Bone marrow (tissue), 2 donors: ENCODE measurements around the gene PTGDS.
"Not testable (repeated sequence)": the region's sequence is repeated elsewhere in the genome, so short reads cannot be mapped to it uniquely, and the experiment has no call there.

Experiments used
- DNase-seq, 2 donors: peaks; one replicate each; lab custom pipeline; 2025; lab: John Stamatoyannopoulos, UW

PTGDS gene

GRCh38 chr9:136992819-136993369 lies 15.6 kb downstream of the PTGDS start:
- no peak for DNase-seq

- DNase-seq = no peak
Measured at GRCh38 chr9:136994180-136994887, 17.0 kb downstream of the PTGDS start.

GRCh38 chr9:136994888-136995230 lies 17.6 kb downstream of the PTGDS start:
- no peak for DNase-seq

- DNase-seq = no peak
Measured at GRCh38 chr9:136995362-136995761, 18.1 kb downstream of the PTGDS start.

GRCh38 chr9:136995772-136996311 lies 18.5 kb downstream of the PTGDS start:
- DNase-seq = no peak

GRCh38 chr9:136996361-136997292 lies 19.3 kb downstream of the PTGDS start, which contains the start of gene CLIC3:
TSS of gene CLIC3 (minus strand) at chr9:136996568. CDS start at chr9:136996543, 25 bp downstream.
- peak in 1 of 2 donors; percentile 43 for DNase-seq

GRCh38 chr9:136997371-136997770 lies 20.1 kb downstream of the PTGDS start:
- DNase-seq = no peak

- DNase-seq = no peak
Measured at GRCh38 chr9:136997830-136998234, 20.5 kb downstream of the PTGDS start.

GRCh38 chr9:137000177-137000930 lies 23.1 kb downstream of the PTGDS start:
- DNase-seq = peak in 1 of 2 donors; percentile 23

- DNase-seq = no peak
Measured at GRCh38 chr9:137001857-137002645, 24.7 kb downstream of the PTGDS start.

GRCh38 chr9:137002646-137003041 lies 25.3 kb downstream of the PTGDS start:
- no peak for DNase-seq

- DNase-seq = not testable (repeated sequence)
Measured at GRCh38 chr9:137004285-137004684, 27.0 kb downstream of the PTGDS start.

- DNase-seq = no peak
Measured at GRCh38 chr9:137006116-137007003, 29.1 kb downstream of the PTGDS start.

- DNase-seq = no peak
Measured at GRCh38 chr9:137007108-137007815, 30.0 kb downstream of the PTGDS start.

GRCh38 chr9:137007816-137008270 lies 30.5 kb downstream of the PTGDS start:
- DNase-seq = no peak

- DNase-seq = no peak
Measured at GRCh38 chr9:137008312-137008711, 31.0 kb downstream of the PTGDS start.

- DNase-seq = no peak
Measured at GRCh38 chr9:137009217-137009616, 31.9 kb downstream of the PTGDS start.

- DNase-seq = no peak
Measured at GRCh38 chr9:137009938-137010732, 32.8 kb downstream of the PTGDS start.
